Calu3 (cell line): ENCODE data around the gene RPS6KA2. TPM values are rescaled to one million over a fixed set of nuclear protein-coding genes. Genes with fewer than 3 reads are reported as not detected.
A peak's percentile ranks its signal among the peaks of the same experiment; 100 is the strongest.

ENCODE experiments used
- BruUV-seq: library from RNA; stranded (reverse); fragments of 400-500 nt; replicated peaks from 2 replicates; lab custom pipeline; 2021; lab: Mats Ljungman, UMichigan
- CTCF ChIA-PET: fragments of 300-600 bp; sonication (Branson Sonifier 250); formaldehyde crosslinking; loops from one replicate; lab custom pipeline; 2022; ENCODE audit warnings: antibody characterized with exemption; lab: Charles Lee
- DNase-seq: peaks from one replicate; pipeline ENCODE4 v3.0.0; 2022
- H3K27ac Mint-ChIP-seq: one replicate; pipeline ENCODE4 v1.8.0; 2022; ENCODE audit warnings: mixed read lengths; ENCODE audit not compliant: unreplicated experiment
- H3K27me3 Mint-ChIP-seq: one replicate; pipeline ENCODE4 v1.8.0; 2022; ENCODE audit warnings: mixed read lengths; ENCODE audit not compliant: unreplicated experiment
- H3K36me3 Mint-ChIP-seq: one replicate; pipeline ENCODE4 v1.8.0; 2022; ENCODE audit warnings: mild to moderate bottlenecking, moderate library complexity, mixed read lengths; ENCODE audit not compliant: insufficient read depth, unreplicated experiment
- H3K4me1 Mint-ChIP-seq: one replicate; pipeline ENCODE4 v1.8.0; 2022; ENCODE audit warnings: mild to moderate bottlenecking, low read depth, mixed read lengths; ENCODE audit not compliant: unreplicated experiment
- H3K4me3 Mint-ChIP-seq: one replicate; pipeline ENCODE4 v1.8.0; 2022; ENCODE audit warnings: mild to moderate bottlenecking, low read depth, moderate library complexity, mixed read lengths; ENCODE audit not compliant: unreplicated experiment
- H3K9me3 Mint-ChIP-seq: one replicate; pipeline ENCODE4 v1.8.0; 2022; ENCODE audit warnings: low read depth, mixed read lengths; ENCODE audit not compliant: unreplicated experiment
- CTCF ChIP-seq: fragments of 200-600 bp; IDR thresholded peaks from one replicate; pipeline ENCODE4 v1.8.0; 2022; ENCODE audit warnings: antibody characterized with exemption; ENCODE audit not compliant: unreplicated experiment
- intact Hi-C: fragments of 100-400 bp; cut with micrococcal nuclease; formaldehyde crosslinking; loops from one replicate; pipeline ENCODE4 v1.10.0; 2022; ENCODE audit not compliant: unreplicated experiment
- total RNA-seq: library from RNA; stranded (reverse); gene quantifications from 2 replicates; pipeline ENCODE4 v1.2.3, GENCODE V29; 2022

Gene RPS6KA2
- total RNA-seq, 1 experiment from 2014 or later: 41.3 TPM

DNA sequence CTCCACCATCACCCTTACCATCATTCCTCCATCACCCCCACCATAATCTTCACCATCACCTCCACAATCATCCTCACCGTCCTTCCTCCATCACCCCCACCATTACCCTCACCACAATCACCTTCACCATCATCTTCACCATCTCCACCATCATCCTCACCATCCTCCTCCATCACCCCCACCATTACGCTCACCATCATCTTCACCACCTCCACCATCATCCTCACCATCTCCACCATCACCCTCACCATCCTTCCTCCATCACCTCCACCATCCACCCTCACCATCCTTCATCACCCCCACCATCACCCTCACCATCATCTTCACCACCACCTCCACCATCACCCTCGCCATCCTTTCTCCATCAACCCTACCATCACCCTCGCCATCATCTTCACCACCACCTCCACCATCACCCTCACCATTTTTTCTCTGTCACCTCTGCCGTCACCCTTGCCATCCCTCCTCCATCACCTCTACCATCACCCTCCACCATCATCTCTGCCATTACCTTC, 211.2 kb downstream of the RPS6KA2 start:
- Mint-ChIP-seq H3K4me3 (no peak overlapping the region), H3K27me3 (no peaks in the 10 kb centered on the region), H3K36me3 (peaks cover 17% of the 10 kb centered on the region), H3K9me3 (peaks cover 7% of the 10 kb centered on the region), H3K27ac (peak overlapping the region; percentile 62), H3K4me1 (no peaks in the 10 kb centered on the region)
- BruUV-seq: no TSS peak
- no peak for TF ChIP-seq CTCF
- CTCF ChIA-PET: no interaction called here
- DNase-seq: no peak
- intact Hi-C loops: no loop called here

DNA sequence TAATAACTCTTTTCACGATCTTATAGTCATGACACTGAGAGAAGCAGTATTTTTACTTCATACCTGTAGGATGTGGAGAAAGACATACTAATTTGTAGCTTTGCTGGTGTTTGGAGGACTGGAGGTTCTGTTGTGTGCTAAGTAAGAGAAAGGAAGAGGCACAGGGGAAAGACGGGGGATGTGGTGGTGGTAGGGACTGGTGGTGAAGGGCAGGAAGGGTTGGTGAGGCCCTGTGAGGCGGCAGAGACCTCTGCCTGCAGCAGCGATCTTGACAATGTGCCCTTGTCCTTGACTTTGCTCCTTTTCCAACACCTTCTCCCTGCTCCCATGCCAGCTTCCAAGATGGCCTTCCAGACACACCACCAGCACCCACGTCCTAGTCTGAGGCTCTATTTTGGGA, 211.7 kb downstream of the RPS6KA2 start:
- TF ChIP-seq CTCF: no peak
- no TSS peak for BruUV-seq
- Mint-ChIP-seq H3K4me1 (no peaks in the 10 kb centered on the region), H3K4me3 (no peak overlapping the region), H3K36me3 (peaks cover 20% of the 10 kb centered on the region), H3K27me3 (no peaks in the 10 kb centered on the region), H3K9me3 (peaks cover 7% of the 10 kb centered on the region), H3K27ac (no peak overlapping the region)
- DNase-seq: no peak
- intact Hi-C loops: no loop called here
- CTCF ChIA-PET: no interaction called here

DNA sequence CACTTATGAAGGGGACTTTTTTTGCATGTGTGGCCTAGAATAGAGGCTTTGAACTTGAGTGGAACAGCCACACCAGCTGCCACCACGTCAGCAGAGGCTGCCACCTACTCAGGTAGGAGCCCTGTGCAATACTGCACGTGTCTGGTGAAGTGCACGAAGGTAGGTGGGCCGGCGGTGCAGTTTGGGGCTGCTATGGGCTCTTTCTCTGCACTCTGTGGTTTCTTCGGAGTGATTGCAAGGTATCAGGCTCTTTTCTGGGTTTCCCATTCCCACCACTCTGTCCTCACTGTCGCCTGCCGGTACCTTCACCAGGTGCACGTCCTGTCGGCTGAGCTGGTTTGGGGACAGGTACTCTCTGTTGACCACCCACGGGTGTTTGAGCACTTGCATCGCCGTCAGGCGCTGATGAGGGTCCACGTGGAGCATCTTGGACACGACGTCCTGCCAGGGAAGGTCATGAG, 213.5 kb downstream of the RPS6KA2 start:
- Mint-ChIP-seq H3K36me3 (peaks cover 29% of the 10 kb centered on the region), H3K4me3 (no peak overlapping the region), H3K27ac (no peak overlapping the region), H3K27me3 (no peaks in the 10 kb centered on the region), H3K9me3 (peaks cover 7% of the 10 kb centered on the region), H3K4me1 (no peaks in the 10 kb centered on the region)
- intact Hi-C loops: no loop called here
- no peak for DNase-seq
- TF ChIP-seq CTCF: no peak
- no TSS peak for BruUV-seq
- CTCF ChIA-PET: no interaction called here

DNA sequence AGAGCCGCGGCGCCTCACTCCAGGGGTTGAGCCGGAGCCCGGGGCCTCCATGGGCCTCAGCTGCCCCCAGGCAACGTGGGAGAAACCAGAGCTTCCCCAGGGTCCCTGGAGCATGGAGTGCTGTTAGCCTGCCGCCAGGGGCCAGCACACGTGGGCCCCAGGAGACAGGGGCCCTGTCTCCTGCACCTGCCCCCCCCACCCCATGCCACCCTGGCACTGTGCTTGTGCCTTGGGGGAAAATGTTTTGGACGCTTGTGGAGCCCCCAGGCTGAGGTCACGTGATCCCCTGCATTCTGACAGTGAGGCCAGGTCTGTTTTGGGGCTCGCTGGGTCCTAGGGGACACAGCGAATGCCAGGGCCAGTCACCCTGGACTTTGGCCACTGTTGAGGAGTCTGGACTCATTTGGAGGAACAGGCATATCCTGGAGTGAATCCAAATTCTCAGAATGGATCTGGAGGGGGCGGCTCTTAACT, 214.1 kb downstream of the RPS6KA2 start:
- intact Hi-C loops: no loop called here
- peaks cover 7% of the 10 kb centered on the region for H3K9me3 Mint-ChIP-seq
- no peaks in the 10 kb centered on the region for H3K4me1 Mint-ChIP-seq
- no TSS peak for BruUV-seq
- no peak for DNase-seq
- no peaks in the 10 kb centered on the region for H3K27me3 Mint-ChIP-seq
- peaks cover 32% of the 10 kb centered on the region for H3K36me3 Mint-ChIP-seq
- no peak overlapping the region for H3K4me3 Mint-ChIP-seq
- CTCF ChIA-PET: no interaction called here
- TF ChIP-seq CTCF: no peak
- H3K27ac Mint-ChIP-seq: no peak overlapping the region
